MM.1S (cell line): ENCODE measurements around the gene SERP2.

Experiments used
- CTCF ChIP-seq: fragments of 300-600 bp; sonication (generic); IDR thresholded peaks from 2 replicates; pipeline ENCODE4 v1.5.1; 2016; ENCODE audit warnings: antibody characterized with exemption, low read length, mixed read lengths
- EZH2 ChIP-seq: fragments of 300-600 bp; sonication (generic); optimal IDR thresholded peaks from 2 replicates; pipeline ENCODE3; 2017; ENCODE audit warnings: low read depth, mild to moderate bottlenecking, antibody characterized with exemption, low read length, mixed read lengths

DNA sequence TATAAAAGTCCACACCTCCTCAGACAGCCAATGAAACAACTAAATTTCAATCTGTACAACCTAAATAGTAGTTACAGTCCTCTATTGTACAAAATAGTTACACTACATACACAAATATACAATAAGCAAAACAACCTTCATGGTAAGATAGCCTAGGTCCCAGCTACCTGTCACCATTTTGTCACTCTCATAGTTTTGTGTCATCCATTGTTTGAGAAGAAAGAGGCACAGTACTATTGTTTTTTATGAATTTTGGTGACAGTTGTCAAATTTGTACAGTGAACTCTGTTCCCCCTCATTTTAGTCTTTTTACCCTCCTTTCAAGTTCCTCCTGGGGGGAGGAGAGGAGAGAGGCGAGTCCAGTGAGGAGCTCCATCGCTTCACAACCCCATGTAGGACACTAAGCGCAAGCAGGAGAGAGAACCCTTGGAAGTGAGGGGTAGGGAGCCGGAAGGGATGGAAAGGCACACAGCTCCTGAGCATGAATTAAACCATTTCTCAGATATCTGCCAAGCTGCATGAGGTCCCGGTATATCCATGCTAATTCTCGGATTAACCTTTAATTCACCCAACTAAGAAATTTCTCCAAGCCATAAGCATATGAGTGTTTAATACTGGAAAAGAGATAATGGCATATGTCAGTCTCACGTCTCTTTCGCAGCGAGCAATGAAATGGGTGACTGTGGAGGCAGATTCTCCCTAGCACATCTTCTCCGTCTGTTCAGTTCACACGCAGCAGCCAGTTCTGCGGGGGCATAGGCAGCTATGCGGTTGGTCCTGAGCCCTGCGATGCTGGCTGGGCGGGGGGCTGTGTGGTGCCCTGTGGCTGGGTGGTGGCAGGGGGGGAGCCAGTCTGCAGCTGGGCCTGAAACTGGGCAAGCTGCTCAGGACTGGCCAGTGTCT lies 60.5 kb downstream of the SERP2 start:
- TF ChIP-seq CTCF = no peak
- TF ChIP-seq EZH2 = no peak
